GM10847 (cell line): Measurements from ENCODE around the gene CA7.

ENCODE experiments used
- POLR2A ChIP-seq: IDR thresholded peaks from 2 replicates; pipeline ENCODE4 v1.6.1; 2011; ENCODE audit not compliant: insufficient read length; ENCODE audit errors: extremely low read depth

Gene CA7

GRCh38 chr16:66856801-66857200 lies 12.6 kb downstream of the CA7 start:
- no peak for TF ChIP-seq POLR2A

DNA sequence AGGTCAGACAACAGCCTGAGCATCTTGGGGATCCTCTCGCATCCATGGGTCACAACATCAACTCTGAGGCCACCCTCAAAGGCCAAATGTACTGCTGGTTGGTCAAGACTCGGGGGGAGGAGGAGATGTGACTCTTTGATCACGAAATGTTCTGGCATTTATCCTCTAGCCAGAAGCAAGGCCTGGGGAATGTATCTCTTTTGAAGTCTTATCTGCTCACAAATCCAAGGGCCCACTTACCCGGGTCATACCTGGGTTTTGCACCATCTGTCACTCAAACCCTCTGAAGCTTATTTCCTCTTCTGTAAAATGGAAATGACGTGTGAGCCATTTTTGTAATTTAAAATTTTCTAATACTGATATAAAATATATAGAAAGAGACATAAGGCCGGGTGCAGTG lies 13.2 kb downstream of the CA7 start:
- no peak for TF ChIP-seq POLR2A

- TF ChIP-seq POLR2A, result no peak
Observed at GRCh38 chr16:66858740-66859396, 14.7 kb downstream of the CA7 start.

DNA sequence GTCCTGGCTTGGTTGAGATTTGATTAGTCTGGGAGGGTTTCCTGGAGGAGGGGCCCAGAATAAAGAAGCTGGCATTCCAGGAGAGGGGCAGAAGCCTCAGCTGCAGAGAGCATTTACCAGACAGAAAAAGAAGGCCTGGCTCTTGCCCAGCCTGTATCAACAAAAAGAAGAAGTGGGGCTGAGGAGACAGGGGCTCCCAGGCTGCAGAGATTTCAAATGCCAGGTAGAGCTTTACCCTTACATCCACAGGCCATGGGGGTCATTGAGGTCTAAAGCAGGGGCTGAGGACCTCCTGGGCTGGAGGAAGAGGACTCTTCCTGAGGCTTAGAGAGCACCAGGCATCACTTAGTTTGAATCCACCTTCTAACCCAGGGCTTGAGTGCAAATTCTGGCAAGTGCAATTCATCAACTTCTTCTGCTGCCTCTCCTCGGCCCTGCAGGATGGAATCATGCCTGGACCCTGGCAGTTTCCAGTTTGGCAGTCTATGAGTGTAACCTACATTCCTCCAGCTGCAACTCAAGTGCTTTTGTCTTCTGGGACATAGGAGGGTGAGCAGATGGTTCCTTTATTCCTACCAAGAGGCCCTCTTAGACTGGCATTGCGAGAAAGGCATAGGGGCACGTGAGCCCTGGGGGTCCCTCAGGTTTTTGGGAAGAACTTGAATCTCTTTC lies 15.3 kb downstream of the CA7 start:
- TF ChIP-seq POLR2A, result no peak

DNA sequence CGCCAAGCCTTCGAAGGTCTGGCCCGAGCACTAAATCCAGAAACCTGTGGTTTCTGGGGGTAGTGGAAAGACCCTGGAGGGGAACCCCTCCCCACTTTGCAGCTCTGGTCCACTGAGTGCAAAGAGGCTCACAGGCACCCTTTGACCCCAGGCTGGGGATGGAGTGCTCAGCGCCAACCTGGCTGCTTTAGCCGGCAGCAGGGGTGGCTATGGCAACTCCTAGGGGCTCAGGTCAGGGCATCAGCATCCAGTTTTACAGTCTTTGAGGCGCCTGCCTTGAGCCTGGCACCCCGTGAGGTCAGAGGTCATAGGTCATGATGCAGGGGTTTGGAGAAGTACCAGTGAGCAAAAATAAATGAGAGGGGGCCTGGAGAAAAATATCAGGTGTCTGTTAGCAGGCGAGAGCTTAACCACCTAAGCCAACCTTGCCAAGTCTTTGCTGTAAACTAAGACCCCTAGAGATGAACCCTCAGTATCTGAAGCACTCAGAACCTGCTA lies 17.9 kb downstream of the CA7 start:
- TF ChIP-seq POLR2A, result no peak

DNA sequence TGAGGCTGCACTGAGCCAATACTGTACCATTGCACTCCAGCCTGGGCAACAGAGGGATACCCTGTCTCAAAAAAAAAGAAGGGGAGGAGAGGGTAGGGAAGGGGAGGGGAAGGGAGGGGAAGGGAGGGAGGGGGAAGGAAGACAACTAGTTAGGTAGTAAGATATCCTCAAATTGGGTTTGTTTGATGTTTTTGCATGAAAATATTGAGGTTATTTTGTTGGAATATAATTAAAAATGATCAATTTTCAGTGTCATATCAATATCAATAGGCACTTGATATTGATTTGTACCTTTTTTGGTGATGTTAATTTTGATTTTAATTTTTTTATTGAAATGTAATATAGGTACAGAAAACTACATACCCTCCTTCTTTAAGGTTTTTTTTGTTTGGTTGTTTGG lies 19.5 kb downstream of the CA7 start:
- no peak for TF ChIP-seq POLR2A

DNA sequence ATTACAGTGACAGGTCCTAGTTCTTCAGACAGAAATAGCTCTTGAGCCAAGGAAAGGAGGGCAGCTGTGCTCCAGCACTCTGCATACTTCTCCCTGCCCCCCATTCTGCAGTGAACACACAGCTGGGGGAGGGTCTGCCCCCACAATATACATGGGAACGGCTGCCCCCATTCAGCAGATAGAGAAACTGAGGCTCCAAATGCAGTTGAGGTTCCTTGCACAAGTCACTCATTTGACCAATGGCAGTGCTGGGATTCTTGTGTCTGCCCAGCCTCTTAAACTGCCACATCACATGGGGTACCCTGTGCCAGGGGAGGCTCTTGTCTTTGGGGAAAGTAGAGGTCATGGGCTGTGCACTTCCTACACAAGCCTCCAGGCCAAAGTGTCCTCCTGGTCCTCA lies 25.2 kb downstream of the CA7 start:
- no peak for TF ChIP-seq POLR2A

- TF ChIP-seq POLR2A, result no peak
Observed at GRCh38 chr16:66871840-66872239, 27.6 kb downstream of the CA7 start.

DNA sequence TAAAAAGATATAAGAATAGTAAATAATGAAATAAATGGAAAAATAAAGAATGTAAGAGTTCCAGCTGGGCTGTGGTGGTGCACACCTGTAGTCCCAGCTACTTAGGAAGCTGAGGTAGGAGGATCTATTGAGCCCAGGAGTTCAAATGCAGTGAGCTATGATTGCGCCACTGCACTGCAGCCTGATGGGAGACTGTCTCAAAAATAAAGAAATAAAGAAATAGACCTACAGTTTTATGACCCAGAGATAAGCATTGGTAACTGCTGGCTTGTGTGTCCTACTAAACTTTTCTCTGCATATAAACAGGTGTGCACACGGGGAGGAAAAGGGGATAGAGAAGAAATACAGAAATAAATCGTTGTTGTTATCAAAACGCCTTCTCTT lies 28.3 kb downstream of the CA7 start:
- TF ChIP-seq POLR2A, result no peak

DNA sequence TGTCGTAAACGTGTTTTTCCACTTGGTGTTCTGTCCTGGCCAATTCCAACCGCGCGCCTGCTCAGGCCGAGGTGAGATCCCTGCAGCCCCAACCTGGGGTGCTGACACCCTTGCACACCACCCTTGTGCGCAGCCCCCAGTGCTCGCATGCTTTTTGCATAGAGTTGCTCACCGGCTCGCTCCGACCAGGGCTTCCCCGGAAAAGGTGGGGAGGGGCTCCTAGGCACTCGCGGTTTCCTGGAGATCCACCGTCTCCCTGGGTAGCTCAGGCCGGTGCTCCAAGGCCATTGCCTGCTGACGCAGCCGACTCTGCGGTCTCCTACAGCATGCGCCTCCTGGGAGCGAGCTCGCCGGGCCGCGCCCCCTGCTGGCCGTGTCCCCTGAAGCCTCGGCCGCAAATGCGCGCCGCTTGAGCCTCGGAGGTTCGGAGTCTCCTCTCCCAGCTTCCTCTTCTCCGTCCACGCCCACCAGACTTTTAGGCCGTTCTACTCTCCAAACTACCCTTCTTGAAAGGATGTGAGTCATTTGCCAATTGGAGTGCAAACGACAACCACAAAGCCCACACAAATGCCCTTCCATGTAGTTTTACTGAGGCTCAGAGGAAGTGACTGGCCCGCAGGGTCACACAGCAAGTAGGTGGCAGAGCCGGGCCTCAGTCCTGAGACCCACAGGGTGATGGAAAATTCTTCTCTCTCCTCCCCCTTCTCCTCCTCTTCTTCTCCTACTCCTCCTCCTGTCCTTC lies 28.9 kb downstream of the CA7 start:
- TF ChIP-seq POLR2A, result no peak

DNA sequence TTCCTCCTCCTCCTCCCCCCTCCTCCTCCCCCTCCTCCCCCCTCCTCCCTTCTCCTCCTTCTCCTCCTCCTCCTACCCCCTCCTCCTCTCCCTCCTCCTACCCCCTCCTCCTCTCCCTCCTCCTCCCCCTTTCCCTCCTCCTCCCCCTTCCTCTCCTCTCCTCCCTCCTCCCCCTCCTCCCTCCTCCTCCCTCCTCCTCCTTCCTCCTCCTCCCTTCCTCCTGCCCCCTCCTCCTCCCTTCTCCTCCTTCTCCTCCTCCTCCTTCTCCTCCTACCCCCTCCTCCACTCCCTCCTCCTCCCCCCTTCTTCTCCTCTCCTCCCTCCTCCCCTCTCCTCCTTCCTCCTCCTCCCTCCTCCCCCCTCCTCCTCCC lies 29.5 kb downstream of the CA7 start:
- TF ChIP-seq POLR2A, result no peak

- no peak for TF ChIP-seq POLR2A
Observed at GRCh38 chr16:66874079-66874775, 30.0 kb downstream of the CA7 start.

DNA sequence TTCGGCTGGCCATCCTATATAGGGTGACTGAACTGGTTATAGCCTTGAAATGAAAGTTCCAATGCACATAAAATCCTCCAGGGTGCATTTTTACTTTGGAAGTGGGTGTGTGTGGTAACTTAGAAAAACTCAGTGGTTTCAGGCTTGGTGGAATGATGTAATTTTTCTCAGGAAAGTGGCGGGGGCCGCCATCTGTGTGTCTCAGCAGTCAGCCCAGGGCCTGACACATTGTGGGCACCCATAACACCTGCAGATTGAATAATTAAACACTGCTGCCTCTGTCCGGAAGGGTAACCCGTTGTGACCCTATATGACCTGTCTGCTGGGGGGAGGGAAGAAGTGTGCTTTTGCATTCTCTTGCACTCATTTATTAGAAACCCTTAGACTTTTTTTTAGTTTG lies 33.9 kb downstream of the CA7 start:
- no peak for TF ChIP-seq POLR2A

DNA sequence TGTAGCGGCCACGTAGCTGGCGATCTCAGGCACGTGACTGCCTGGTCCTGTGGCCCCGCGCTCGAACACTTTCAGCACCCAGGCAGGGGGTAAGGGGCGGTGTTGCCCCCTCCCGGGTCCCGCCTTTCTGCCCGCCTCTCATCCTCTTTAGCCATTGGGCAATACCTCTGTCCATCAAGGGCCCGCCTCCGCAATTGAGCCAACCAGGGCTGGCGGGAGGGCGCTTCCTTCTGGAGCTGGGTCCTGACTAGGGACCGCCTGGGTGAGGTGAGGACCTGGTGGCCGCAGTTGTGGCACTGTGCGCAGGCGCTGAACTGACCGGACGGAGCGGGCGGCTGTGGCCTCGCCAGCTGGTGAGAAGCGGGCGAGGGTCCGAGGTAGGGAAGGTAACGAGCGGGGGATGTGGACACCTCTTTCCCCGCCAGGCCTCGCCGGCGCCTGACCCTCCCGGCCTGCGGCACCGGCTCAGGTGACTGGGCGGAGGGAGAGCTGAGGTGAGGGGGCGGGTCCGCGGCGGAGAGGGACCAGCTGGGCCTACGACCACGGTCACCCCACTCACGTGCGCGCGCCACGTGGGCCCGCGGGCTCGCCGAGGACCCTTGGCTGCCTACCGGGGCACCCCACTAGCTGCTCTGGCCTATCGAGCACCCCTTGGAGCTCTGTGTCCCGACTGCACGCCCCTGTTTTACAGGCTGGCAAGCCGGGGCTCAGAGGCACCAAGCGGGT lies 36.2 kb downstream of the CA7 start, which contains the start of gene PDP2:
PDP2 (plus strand) TSS at position 228 of the 726 bp plus-strand sequence. CDS start 3,770 bp downstream, outside the sequence.
- peak; percentile 66 for TF ChIP-seq POLR2A

DNA sequence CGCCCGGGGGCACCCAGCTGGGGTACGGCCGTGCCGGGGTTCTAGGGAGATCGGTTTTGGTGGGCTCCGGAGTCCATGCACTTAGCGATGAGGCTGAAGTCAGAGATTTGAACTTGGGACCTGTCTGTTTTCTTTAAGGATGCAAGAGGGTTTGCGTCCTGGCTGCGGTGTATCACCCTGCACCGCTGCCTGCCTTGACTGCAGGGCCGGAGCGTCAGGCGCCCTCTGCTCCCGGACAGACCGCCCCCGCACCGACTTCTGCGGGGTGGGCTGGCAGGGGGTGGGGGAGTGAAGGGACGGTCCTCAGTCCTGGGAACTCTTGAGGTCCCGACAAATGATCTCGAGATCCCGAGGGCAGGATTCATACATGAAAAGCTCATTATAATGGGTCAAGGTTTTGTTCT lies 36.8 kb downstream of the CA7 start:
- no peak for TF ChIP-seq POLR2A
